Inflammatory macrophage (primary cell): ENCODE measurements around the gene TIMP3.

Source experiments
- DNase-seq, 2 donors: peaks; one replicate each; pipeline ENCODE4 v3.0.0-alpha.2; 2020 to 2022

Gene TIMP3

DNA sequence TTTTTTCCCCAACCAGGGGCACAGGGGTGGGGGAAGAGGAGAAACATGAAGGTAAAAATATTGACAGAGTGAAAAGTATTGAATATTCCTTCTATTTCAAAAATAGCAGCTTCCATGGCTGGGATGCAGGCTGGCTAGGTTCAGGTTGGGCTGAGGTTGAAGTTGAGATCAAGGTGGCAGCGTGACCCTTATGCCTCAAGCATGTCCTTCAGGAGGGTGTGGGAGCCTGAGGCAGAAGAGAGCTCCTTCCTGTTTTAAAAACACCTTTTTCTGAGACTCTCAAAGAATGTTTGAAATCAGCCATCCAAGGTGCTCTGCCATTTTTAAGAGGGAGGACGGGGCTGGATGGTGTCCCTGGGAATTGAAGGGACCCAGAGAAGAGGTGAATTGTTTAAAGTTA lies 29.5 kb downstream of the TIMP3 start:
- no peak for DNase-seq

DNA sequence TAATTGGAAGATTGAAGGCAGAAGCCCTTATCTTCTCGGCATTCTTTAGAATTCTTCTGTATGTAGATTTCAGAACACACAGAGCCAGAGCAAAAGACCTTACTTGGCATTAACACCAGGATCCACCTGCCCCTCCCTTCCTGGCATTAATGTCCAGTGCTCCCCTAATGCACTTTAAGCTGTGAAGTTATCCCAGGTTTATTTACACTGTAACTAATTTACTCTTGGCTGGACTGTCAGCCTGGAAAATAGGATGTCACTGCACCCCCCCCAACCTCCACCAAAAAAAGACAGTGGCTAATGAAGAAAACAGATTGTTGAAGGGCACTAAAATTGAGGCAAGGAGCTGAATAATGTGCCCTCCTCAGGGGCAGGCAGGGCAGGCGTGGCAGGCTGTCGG lies 30.1 kb downstream of the TIMP3 start:
- DNase-seq = no peak

DNA sequence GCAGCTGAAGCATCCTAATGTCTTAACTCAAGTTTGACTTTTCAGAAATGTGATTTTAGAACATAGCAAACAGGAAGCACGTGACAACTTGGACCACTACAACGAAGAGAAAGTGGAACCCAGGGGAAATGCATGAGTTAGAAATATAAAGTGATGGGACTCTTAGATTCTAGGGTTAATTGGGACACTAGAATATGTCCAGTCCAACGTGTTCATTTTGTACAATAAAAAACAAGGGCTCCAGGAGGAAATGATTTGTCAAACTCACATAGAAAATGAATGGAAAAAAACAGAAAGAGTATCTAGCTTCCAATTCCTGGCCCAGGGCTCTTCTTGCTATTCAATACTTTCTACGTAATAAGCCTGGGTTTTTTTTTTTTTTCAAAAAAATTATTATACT lies 30.7 kb downstream of the TIMP3 start:
- DNase-seq = no peak

DNA sequence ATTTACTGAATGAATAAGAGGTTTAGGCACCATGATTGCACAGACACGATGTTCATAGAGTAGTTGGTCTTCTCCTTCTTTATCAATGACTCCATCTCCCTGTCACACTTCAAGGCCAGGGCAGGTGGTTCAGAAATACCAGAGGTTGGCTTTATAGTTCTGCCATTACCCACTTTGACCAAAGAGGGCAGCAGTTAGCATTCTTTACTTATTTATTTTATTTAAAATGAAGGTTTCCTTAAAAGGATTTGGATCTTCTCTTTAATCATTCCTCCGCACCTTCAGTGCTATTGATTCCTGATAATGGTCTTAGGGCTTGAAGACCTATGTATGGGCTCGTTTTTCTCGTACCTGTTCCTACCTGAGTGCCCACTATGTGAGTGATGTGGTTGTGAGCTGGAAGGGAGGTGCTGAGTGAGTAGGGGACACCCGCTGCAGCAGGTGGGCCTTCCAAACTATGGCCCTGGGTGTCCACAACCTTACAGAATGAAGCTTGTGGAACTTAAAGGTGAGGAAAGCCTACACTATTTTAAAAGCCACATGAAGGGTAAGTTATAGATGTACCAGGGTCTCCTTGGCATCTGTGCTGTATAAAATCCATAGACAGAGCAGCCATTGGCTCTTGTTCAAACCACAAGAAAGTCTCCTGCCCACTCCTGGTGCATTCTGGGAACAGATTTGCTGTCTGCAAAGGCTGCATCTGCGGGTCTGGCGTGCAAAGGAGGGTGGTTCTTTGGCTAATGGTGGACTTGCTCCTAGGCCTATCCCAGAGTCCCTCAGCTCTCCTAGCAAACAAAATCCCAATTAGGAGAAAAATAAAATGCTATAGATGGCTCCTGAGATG lies 35.0 kb downstream of the TIMP3 start:
- DNase-seq = peak; percentile 7 to 10

DNA sequence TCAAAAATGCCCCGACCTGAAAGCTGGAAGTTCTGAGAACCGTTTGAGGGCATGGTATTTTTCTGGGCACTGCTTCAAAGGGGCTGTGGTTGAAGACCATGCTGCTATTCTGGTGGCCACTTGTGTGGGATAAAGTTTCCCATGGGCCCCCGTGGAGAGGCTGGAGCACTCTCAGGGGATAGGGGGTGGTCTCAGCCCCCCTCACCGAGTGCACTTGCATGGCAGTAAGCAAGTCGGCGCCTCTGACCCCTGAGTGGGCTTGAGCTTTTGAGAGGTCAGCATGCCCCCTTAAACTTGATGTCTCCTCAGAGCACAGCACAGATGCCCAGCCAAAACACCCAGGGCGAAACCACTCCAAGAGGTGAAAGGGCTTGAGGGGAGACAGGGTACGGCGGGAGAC lies 35.6 kb downstream of the TIMP3 start:
- no peak for DNase-seq

DNA sequence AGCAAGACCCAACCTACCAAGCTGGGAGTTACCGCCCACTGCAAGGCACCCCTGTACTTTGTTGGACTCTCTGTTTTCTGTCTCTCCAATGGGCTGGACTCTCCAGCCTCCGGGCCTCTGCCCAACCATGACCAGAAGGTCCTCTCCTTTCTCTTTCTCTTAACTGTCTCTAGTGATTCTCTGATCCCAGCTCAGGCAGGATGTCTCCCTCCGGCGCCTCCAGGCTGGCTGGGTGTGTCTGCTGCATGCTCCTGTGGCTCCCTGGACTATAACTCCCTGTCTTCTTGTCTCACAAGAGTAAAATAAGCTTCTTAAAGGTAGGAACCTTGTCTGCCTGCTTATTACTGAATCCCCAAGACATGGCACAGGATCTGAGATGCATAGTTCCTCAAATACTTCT lies 36.3 kb downstream of the TIMP3 start:
- no peak for DNase-seq

DNA sequence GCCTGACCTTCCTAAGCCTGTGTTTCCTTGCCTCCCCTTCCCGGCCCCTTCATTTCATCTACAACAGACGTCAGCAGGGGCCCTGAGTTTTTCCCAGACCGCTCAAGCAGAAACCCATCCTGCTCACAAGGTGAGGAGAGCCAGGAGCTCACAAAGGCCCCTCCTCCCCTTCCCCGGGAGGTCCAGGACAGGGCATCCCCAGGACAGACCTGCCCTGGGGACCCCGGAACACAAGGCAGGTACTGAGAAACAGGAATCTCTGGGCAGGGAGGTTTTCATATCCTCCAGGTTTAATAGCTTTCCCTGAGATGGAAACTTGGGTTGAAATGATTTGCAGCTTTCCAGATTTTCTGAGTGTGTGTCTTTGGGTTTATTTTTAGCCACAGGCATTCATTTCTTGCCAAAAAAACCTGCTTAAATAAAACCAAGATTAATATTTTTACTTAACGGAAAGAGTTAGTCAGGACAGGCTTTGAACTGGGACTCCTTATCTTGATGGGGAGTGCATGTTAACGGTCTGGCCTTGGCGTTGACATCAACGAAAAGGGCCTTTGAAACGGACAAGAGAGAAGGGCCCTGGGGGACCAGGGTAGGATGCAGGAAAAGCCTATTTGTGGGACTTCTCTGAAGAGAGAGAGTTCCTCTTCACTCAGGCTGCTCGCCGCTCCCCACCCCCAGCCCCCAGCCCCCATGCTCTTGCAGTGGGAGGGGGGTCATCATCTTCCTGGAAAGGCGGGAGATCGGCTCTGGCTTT lies 38.5 kb downstream of the TIMP3 start:
- DNase-seq = no peak

DNA sequence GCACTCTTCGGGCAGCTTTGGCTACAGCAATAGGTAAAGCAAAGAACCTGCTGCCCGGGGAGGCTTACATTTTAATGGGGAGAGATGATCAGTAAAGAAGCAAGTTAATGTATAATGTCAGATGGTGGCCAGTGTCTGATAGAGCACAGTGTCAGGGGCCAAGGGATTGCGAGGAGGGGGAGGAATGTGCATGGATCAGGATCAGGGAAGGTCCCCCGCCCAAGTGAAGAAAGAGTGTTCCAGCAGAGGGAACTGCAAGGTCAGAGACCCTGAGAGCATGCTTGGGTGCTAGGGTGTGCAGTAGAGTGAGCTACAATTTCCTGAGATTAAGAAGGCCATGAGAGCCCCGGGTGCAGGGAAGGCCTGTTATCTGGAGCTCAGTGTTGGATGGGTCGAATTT lies 39.7 kb downstream of the TIMP3 start:
- DNase-seq = no peak

DNA sequence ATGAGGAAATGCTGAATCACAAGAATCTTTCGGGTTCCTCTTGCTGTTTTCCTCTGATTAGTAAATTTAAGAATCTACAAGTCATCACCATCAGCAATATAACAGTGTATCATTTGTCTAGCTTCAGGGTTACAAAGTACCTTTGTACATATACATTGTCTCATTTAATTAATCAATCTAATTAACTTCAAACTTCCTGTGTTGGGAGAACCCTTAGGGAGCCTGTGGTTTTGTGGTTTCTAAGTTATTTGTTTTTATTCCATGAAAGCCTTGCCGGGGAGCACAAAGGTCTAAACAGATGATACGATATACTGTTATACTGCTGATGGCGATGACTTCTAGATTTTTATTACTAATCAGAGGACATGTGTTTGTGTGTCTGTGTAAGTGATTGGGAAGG lies 41.0 kb downstream of the TIMP3 start:
- no peak for DNase-seq

DNA sequence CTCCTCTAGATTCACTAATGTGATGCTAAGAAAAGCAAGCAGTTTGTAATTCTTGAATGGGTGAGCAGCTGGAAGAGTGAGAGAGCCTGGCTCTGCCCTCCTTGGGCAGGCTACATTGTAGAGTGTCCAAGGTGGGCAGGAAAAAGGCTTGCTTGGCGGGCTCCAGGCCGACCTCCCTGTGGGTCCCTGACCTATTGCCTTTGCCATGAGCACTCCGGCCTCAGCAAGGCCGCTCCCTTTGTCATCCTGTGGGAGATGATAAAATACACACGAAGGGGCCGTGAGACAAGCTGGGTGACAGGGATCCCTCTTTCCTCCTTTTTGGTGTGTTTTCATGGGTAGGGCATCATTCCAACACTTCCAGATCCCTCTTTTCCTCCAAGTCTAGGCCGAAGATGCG lies 41.8 kb downstream of the TIMP3 start:
- DNase-seq = no peak

DNA sequence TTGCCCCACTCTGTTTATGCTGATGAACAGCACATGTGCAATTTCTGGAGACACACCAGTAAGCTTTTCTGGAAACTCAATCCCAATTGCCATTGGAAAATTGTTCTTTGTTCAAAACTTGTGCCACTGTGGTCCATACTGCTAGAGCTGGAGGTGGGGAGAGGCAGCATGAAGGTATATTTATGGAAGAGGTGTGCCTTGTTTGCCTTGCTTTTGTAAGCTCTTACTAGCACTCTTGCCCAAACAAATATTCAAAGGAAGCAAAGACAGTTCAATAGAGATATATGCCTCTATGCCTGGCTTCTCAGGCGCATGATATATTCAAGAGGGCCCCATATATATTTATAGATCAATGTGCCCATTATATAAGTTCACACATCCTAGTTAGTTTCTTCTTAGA lies 42.7 kb downstream of the TIMP3 start:
- DNase-seq = no peak

DNA sequence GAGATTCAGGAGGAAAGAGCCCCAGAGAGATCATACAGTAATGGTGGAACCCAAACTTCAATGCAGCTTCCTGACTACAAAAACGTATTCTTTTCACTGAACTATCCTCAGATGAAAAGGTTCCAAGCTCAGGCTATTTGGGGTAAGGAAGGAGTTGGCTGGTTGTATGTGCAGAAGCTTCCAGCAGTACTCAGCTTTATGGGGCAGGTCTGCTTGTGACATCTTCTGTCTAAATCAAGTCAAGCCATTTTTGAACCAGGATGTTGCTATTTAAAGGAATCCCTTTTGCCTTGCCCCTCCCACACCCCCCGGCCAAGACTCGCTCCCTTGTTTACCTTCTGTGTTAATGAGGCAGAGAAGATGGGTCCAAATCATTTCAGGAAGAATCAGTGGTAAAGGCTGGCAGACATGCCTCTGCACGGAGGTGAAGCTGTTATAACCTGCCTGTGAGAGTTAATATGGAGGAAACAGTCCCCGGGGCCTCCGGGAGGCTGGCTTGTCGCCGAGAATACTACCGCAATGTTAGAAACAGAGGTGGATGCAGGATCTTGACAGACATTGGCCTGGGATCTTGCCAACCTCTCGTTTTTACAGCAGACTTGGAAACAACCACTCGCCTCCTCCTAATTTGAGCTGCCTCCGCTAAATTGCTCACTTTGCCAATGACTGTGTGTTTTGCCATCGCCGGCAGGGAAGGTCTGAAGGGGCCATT lies 45.4 kb downstream of the TIMP3 start:
- no peak for DNase-seq

DNA sequence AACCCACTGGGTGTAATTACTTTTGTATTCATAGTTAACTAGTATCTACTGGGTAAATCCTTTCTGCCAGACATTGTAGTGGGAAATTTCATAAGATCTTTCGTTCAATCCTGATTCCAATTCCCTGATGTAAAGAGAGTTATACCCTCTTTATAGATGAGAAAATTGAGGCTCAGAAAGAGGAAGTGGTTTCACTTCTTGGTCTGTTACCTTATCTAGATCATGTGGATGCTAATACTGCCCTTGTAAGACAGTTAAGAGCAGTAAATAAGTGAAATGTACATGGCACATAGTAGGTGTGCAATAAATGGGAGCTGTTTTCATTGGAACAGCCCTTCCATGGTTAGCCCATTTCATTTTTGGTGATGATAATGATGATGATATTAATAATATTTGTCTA lies 46.7 kb downstream of the TIMP3 start:
- no peak for DNase-seq

DNA sequence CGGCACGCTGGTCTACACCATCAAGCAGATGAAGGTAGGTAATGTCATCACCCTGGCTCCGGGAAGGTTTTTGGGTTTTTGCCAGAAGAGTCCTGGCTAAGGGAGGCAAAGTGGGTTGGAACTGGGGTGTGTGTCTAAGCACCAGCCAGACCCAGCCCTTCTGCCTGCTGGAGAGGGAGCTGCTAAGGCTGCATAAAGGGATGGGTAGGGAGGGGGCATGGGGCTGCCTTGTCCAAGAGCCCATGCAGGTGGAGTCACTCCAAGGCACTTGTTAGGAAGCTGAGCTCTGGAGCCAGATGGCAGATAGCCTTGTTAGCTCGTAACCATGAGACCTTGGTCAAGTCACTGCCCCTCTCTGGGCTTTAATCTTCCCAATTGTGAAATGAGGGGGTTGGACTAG lies 48.0 kb downstream of the TIMP3 start:
- no peak for DNase-seq

DNA sequence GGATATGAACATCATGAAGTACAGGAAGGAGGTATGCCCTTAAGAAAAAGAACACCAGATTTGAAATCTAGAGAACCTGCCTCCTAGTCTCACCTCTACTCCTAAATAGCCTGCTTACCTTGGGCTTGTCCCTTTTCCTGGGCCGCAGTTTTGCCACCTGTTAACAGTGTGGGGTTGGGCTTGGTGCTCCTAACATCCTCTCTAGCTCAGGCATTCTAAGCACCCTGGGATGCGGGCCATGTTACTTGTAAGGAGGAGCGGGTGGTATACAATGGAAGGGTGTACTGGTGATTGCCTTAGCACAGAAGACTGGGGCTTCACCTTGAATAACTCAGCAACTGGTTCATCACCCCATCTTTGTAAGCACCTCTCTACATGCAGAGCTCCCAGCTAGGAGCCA lies 48.7 kb downstream of the TIMP3 start:
- DNase-seq = no peak

DNA sequence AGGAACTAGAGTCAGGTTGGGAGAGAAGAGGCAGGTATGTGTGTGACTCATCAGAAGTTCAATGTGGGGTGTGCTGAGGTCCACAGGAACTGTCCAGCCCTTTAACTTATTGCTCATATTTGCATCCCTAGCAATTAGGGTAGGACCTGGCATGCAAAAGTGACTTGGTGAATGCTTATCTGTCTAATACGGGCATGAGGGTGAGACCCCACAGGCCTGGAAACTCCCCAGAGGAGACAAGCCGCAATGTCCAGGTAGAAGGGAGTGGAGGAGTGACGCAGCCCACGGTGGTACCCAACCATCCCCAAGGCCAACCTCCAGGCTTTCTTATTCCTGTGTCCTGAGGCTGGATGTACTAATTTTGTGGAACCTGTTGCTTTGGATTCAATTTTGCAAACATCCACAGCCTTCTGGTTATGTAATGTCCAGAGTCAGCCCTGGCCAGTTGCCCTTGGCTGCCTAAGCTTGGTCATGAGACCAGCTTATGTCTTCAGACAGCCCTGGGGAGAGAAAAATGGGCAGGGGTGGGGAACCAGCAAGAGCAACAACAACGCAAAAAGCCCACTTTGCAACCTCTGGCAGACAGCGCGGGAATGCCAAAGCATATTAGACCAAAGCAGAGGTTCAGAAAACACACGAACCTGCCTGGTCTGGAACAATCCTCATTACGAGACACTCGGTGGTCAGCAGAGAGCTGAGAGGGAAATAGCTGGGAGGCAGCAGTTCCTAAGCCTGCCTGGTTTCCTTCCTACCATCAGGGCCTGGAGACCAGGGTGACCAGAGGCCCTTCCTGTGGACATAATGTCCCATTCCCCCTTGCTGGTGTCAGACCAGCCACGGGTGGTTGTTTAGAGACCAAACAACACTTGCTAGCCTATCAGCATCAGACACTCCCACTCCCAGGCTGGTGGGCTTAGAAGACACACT lies 49.3 kb downstream of the TIMP3 start:
- no peak for DNase-seq

DNA sequence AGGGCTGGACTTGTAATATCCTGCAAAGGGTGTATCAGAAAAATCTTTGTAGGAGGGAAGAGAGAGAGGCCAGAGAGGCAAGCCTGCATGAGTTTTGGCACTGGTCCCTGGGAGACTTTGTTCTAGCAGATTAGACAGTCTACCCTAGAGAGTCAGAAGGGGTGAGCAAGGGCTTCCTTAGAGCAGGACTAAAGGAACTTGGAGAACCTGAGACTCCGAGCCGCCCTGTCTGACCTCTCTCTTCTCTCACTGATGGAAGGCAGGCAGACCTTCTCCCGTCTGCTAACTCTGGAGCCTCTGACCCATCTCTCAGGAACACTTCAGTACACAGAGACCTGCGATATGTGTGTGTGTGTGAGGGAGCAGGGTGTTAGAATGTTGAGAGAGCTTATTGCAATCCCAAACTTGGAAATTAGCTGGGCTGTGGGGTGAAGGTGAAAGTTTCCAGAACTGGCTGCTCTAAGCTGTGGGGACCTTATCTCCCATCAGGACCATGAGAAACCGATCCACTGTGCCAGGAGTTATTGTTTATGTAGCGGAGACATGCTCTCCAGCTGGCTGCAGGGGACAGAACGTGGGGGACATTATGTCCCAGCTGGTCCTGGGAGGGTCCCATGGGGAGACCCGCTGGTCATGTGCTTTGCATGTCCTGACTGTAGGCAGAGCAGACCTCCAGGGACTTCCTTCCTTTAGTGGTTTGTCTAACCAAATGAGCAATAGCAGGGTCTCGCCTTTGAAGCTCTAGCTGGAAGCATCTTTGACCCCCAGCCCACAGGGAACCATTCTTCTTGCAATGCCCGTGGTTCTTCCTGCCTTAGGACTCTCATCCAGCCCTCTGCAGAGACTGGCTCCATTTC lies 51.1 kb downstream of the TIMP3 start:
- no peak for DNase-seq

DNA sequence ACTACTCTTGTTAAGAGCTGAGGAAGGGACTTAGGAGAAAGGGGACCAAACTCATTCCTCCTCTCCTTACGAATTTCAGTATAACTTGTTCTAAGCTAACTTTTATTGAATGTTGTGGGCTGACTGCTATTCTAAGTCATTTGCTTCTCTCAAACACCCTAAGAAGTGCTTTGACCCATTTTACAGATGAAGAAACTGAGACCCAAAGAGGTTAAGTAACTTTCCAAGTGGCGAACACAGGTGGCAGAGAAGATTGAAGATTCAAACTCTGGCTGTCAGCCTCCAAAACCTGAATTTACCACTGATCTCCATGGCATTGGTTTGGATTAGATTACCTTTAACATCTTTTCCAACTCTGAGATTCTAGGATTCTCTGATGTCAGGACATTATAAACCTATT lies 52.2 kb downstream of the TIMP3 start:
- DNase-seq = no peak

DNA sequence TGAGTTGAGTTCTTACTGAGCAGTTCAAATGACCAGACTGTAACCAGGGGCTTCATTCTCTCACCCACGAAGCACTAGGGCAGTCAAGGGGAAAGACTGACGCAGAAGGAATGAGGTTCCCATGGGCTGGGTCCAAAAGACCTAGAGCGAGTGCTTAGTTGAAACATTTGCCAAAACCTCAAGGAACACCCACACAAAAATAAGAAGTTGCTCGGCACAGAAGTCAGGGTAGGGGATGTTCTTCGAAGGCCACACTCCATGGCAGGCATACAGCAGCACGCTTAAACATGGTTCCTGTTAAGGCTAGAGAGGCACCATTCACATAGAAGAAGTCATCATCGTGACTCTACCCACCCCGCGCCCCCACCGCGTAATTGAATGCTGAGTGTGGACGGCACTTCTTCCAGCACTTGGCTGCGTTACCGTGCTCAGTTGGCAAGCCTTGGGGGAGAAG lies 52.9 kb downstream of the TIMP3 start:
- no peak for DNase-seq

DNA sequence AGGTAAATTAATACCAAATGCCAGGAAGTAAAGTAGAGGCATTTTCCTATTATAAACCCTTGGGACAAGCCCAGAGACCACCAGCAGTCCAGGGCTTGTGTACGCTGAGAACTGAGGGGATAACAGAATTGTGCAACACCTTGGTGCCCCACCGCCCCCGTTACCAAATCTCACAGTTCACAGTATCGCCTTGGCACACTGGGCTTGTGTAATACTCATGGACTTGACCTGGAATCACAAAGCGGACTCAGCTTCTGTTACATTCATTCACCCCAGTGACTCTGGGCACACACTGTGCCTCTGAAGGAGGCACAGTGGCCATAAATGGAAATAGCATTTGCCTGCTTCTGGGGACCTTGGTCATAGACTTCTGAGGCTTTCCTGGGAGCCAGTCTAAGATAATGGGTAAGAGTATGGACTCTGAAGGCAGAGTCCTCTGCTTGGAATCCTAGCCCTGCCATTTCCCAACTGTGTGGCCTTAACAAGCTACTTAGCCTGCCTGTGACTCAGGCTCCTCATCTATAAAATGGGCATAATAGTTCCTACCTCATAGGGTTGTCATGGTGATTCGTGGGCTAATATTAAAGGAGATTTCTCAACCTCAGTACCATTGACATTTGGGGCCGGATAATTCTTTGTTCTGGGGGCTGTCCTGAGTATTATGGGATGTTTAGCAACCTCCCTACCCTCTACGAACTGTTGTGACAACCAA lies 53.7 kb downstream of the TIMP3 start:
- no peak for DNase-seq
